GM18870 (cell line): ENCODE results near the gene ITGB6.
A peak's percentile ranks its signal among the peaks of the same experiment; 100 is the strongest.
"Not testable (repeated sequence)": the region's sequence is repeated elsewhere in the genome, so short reads cannot be mapped to it uniquely, and the experiment has no call there.

Experiments used
- ATAC-seq: cut with Tn5 transposase; IDR thresholded peaks from one replicate; pipeline ENCODE4 v1.9.1; 2021; ENCODE audit warnings: moderate library complexity; ENCODE audit not compliant: unreplicated experiment

ITGB6 gene

GRCh38 chr2:160141912-160142311 is 58.2 kb downstream of the ITGB6 start:
- ATAC-seq, result no peak

GRCh38 chr2:160141419-160141818 is 58.7 kb downstream of the ITGB6 start:
- ATAC-seq, result no peak

DNA sequence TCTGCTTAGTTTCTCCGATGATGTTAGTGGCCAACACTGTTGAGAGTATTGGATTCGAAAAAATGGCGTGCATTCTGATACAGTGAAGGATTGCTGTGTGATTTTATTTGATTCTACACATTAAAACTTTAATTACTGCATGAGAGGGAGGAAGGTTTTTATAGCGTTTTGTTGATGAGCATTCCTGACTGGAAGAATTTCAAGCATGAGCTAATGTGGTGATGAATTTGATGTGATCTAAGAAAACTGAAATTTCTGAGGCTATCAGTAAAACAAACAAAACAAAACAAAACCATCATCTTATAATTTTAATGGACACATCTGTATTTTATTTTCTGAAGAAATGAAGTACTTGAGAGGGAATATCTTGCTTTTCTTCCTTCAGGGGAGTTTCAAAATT is 59.6 kb downstream of the ITGB6 start:
- no peak for ATAC-seq

DNA sequence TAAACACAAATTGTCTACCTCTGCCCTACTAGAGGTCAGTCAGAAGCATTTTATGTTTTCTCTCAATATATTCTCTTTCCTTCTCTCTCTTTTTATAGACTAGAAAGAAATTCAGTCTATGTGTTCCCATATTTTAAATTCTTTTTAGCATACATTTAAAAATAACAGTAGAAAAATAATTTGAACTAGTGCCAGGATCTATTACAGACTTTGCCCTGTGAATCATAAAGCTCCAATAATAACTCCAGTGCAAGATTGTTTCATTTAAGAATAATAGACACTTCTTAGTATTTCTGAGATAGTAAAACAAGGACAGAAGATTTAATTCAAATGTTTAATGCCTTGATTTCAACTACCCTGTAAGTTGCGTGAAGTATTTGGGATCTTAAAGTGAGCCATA is 60.1 kb downstream of the ITGB6 start:
- no peak for ATAC-seq

- ATAC-seq, result no peak
Measured at GRCh38 chr2:160139350-160139749, 60.7 kb downstream of the ITGB6 start.

DNA sequence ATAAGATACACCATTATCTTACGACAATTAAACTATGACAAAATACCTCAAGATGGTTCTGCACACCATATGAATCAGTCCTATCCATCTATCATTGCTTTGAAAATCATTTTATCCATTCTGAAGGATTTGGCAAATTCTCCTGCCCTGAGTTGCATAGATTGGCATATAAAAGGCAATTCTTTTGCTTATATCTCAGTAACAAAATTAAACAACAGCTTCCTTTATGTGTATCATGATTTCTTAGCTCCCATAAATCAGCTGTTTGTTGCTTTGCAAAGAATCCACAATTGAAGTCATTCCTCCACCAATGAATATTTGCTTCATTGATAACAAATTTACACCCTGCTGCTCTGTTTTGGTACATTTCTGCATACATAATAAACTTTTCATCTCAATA is 61.7 kb downstream of the ITGB6 start:
- no peak for ATAC-seq

DNA sequence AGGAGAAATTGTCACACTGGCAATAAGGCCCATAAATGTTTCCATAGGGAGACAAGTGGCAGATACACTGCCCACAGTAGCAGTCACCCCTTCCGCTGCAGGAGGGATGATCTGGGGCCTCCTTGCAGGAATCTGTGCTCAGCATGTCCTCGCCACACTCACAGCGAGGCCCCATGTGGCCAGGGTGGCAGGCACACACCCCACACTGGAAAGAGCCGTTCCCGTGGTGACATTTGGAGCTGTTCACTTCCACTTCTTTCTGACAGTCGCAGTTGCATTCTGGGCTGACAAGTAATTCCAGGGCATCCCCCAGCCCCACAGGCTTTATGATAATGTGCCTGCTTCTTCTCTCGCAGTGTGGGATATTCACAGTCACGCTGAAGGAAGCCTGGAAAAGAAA is 62.6 kb downstream of the ITGB6 start:
- ATAC-seq, result no peak

GRCh38 chr2:160132761-160133160 is 67.3 kb downstream of the ITGB6 start:
- no peak for ATAC-seq

DNA sequence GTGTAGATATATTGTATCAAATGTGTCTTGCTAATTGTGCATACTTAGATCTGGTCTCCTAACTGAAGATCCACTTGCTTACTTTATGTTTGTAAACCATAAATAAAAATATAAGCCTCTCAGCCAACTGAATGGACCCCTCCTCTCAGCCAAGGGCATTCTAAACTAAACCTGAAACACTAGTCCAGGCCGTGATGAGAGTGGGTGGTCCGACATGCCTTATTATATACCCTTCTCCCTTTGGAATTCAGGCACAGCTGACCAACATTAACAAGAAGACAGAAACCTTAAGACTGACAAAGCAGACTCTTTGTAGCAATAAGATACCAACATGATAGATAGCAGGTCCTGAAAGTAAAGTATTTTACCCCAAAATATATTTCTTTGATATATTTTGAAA is 73.3 kb downstream of the ITGB6 start:
- no peak for ATAC-seq

DNA sequence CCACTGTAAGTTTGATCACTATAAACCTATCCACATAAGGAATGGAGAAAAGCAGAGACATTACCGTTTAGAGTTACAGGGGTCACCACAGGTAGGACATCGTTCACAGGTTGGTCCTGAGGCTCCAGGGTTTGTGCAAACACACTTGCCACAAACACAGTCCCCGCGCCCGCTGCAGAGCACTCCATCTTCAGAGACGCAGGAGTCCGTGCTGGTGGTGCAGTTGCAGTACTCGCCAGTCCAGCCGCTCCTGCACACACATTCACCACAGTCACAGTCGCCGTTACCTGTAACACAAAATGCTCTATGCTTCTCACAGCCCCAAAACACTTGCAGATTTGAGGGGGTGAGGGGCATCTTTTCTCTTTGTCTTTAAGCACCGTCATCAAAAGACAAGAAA is 73.8 kb downstream of the ITGB6 start:
- ATAC-seq, result no peak

DNA sequence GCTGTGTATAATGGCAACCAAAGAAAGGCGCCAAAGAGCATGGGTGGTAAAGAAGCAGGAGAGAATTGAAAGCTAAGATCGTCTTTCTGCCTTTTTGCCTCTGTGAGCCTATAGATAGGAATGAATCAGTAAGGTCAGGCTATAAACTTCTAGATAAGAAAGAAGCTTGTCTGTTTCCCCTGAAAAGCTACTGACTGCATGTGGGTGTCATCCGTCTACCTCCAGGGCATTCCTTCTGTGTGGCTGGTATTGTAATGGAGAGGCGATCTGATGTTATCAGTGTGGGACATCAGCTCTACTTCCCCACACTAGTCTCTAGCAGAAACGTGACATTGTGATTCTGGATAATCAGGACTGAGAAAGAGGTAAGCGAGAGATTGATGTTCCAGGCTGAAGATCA is 74.2 kb downstream of the ITGB6 start:
- no peak for ATAC-seq

- no peak for ATAC-seq
Measured at GRCh38 chr2:160125366-160125765, 74.7 kb downstream of the ITGB6 start.

DNA sequence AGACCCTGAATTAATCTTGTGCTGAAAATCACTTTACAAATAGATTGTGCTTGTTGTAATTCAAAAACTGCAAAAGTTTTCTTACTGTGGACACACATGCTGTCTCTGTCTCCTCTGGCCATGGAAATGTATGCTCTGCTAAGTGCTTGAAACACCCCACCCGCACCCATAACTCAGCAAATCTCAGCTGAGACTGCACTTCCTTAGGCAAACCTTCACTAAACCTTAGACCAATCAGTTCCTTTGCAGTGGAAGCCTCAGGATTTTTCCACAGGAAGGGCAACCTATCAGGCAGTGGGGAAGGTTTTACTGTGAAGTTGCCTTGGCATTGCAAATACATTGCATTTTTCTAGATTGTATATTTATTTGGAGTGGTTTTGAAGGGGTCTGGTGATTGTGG is 75.5 kb downstream of the ITGB6 start:
- ATAC-seq, result no peak

GRCh38 chr2:160114721-160115120 is 85.4 kb downstream of the ITGB6 start:
- not testable (repeated sequence) for ATAC-seq

- no peak for ATAC-seq
Measured at GRCh38 chr2:160114020-160114419, 86.1 kb downstream of the ITGB6 start.

GRCh38 chr2:160111951-160112798 is 87.9 kb downstream of the ITGB6 start:
- ATAC-seq, result peak; percentile 66

- no peak for ATAC-seq
Measured at GRCh38 chr2:160110674-160111239, 89.3 kb downstream of the ITGB6 start.

DNA sequence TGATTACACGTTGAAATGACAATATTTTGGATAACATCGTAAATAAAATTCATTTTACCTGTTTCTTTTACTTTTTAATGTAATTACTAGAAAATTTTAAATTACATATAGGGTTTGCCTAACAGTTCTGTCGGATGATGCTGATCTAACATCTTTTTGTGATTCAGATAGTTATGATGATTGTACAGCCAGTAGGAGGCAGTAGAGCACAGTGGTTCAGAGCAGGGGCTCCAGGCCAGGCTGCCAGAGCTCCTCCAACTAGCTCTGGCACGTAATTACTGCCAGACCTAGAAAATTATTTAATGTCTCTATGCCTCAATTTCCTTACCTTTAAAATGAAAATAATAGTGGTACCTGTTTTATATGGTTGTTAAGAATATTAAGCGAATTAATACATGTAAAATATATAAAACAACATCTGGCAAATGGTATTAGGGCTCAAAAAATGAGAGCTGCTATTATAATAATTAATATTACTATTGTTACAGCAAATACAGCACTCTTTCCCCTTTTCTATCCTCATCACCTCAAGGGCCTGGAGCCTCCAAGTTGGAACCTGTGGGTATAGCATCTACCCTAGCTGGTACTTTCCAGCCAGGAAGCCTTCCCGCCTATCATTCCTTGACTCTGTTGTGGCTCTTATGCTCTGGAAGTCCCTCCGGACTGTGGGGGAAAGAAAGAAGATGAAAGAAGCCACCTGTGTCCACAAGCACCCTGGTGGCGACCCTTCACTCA is 90.0 kb downstream of the ITGB6 start:
- ATAC-seq, result peak; percentile 74

- no peak for ATAC-seq
Measured at GRCh38 chr2:160109243-160109642, 90.8 kb downstream of the ITGB6 start.

DNA sequence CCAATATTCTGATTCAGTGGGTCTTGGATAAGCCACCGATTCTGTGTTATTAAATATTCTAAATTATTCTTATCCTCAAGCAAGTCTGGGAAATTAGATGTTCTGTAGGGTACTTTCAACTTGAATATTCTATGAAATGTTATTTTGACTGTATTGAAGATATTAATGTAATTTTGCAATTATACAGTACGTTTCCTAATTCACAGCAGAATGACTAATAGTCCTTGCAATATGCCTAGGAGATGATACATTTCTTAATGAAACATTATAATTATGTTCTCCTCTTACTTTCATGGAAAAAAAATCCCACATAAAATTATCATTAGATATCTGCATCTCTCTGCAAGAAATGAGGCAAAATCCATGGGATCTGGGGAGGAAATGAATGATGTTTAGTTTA is 91.4 kb downstream of the ITGB6 start:
- ATAC-seq, result no peak

DNA sequence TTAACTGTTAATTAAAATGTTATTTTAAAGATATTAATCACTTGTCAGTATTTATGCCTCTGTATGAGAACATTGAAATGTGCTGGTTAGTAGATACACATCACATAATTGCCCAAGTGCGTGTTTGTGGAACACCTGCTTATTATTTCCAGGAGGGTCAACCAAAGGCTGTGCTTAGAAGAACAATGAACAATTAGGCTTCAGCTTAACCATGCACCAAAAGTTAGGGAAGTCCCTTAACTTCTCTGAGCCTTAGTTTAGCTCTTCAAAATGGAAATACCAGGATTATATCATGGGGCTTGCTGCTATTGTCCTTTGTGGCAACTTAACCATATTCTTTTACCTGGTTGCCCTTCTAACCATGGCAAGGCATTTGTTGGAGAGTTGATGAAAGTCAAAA is 94.7 kb downstream of the ITGB6 start:
- no peak for ATAC-seq

- ATAC-seq, result no peak
Measured at GRCh38 chr2:160104115-160104514, 96.0 kb downstream of the ITGB6 start.
